Measurements from ENCODE around the gene HSF2.

HSF2 gene

DNA sequence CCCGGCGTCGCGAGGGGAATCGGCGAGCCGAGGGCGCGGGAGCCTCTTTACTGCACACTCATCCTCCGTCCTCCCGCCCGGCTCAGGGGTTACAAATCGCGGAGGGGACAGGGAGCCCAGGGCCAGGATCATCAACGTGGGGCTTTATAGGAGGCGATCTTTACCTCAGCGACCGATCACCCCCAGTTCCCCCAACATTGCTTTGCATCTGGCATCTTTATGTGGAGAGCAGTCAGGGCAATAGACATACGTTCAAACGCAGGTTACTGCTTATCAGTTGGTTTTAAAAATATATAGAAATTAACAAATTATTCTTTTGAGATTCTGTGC is 634 bp downstream of the HSF2 start:
- DNase-seq (ENCODE audit: low read depth), result no peak

DNA sequence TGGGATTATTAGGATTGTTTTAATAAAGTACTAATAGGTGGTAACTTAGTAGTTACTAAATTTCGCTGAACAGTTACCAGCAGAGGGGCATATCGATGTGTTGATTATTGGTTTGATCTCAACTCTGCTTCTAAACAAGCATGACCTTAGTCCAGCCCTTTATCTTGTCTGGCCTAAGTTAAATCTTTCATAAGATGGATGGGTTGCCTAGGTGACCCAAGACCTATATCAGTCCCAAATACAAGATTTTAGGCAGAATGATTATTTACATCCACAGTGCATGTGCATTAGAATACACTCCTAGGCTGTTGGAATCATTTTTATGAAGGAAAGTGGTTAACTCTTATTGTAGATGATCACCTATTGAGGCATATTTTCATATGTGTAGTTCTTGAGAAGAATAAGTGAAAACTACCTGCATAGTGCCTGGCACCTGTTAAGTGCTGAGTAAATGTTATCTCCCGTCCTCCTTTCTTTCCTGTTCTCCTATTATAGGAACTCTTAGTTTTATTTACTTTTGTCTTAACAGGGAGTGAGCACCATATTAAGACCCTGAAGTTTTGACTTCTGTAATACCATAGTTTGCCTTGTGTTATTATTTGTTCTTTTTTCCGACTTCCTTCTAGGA is 1.1 kb downstream of the HSF2 start:
- DNase-seq (ENCODE audit: low read depth), result no peak

DNA sequence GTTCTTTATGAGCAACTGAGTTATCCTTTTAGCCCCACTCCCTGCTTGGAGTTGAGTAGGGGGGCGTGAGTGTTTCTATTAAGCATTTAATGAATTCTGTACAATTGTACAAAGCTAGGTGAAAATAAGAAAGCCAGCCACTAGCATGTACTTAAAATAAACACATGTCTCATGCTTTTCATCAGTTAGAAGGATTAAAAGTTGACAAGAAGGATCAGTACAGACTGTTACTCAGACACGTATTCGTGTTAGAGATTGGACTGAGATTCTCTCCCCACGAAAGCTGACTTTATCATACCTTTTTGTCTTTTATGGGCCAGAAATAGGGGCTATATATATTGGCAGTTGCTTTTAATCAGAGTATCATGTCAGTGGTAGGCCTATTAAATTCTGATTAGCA is 1.7 kb downstream of the HSF2 start:
- DNase-seq (ENCODE audit: low read depth), result no peak

DNA sequence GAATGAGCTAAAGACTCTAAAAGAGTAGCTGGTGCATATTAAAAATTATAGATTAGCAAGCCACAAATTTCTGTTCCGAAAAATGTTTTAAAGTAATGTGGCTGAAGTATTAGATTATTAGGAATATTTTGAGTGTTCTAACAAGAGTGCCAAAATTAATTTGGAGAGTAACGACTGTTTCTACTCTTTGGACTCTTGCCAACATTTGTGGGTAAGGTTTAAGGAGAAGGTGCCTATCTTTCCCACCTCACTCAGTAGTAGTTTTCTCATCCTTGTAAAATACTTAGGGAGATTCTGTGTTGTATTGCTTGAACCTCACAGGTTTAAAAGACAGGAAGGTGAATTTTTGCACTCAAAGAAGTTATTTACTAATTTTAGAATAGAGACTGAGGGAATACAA is 5.0 kb downstream of the HSF2 start:
- DNase-seq (ENCODE audit: low read depth), result no peak

DNA sequence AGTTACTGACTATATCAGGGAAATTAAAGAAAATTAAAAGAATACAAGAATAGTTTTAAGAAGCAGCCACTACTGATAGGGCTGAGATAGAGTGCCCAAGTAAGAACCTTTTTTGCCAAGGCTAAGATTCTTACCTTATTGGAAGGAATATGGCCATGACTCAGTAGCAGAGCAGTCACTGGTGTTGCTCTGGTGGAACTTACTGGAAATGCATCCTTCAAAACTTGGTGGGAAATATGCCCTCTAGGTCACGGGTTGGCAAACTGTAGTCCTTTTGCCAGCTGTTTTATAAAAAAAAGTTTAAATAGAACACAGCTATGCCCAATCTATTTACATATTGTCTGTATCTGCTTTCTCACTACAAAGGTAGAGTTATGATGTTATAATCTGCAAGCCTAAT is 6.0 kb downstream of the HSF2 start:
- DNase-seq (ENCODE audit: low read depth), result no peak

DNA sequence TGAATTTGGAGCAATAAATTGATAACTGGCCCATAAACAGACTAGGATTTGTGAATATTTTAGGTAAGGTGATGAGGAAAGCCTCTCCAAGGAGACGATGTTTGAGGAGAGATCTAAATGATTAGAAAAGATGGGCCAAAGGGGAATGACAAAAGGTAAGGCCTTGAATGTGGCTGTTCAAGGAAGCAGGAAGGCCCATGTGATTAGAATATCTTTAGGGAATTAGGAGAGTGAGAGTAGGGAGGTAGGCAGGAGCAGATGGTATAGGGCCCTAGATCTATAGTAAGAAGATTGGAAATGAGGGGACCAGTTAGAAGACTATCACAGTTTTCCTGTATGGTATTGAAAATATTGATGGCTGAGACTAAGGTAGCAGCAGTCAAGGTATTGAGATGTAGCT is 6.7 kb downstream of the HSF2 start:
- DNase-seq (ENCODE audit: low read depth), result no peak

DNA sequence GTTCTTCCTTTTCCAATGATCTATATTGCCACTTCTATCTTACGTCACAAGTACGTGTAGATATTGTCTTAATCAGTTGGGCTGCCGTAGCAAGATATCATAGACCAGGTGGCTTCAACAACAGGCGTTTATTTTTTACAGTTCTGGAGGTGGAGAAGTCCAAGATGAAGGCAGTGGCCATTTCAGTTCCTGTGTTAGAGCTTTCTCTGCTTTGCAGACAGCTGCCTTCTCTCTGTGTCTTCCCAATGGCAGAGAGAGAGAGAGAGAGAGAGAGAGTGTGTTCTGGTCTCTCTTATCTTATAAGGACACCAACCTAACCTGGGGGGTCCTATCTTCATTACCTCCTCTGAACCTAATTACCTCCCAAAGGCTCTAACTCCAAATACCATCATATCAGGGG is 8.3 kb downstream of the HSF2 start:
- DNase-seq (ENCODE audit: low read depth), result no peak

DNA sequence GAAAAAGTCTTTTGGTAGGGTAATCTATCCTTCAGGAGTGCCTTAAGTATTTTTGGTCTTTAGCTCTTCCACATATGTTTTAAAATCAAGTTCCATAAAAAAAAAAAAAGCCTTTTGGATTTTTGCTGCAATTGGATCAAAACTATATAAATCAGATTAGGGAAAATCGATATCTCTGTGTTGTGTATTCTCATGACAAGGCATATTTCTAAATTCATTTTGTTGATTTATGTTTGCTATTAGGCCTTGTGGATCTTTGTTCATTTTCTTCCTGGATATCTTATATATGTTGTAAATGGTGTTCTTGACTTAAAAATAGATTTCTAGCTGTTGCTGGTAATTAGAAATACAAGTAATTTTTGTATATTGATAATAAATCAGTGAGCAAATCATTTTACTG is 8.8 kb downstream of the HSF2 start:
- no peak for DNase-seq (ENCODE audit: low read depth)

DNA sequence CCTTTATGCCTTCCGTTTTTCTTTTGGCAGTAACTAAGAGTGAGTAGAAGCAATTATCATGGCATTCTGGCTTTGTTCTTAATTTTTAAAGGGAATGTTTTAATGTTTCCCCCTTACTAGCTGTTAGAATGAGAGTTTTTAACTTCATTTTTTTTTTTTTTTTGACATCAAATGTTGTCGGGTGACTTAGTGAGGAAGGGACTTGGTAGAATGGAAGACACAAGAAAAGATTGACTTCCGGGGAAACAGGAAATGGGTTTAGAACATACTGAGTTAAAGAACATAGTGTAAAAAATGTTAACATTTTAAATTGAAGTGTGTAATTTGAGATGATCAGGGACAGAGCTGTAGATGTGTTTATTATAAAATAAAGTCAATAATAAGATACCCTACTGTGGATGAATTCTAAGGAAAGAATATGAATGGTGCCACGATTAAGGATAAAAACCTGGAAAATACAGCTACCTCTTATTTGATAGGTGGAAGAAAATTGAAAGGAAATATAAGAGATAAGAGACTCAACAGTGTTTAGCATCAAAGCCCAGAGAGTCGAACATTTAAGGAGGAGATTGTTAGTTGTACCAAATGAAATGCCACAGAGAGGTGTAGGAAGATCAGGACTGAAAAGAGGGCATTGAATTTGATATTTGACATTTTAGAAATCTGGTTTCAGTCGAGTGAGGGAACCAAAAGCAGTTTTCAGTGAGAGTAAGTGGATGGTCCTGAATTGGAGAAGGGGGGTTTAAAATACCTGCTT is 9.4 kb downstream of the HSF2 start:
- no peak for DNase-seq (ENCODE audit: low read depth)

DNA sequence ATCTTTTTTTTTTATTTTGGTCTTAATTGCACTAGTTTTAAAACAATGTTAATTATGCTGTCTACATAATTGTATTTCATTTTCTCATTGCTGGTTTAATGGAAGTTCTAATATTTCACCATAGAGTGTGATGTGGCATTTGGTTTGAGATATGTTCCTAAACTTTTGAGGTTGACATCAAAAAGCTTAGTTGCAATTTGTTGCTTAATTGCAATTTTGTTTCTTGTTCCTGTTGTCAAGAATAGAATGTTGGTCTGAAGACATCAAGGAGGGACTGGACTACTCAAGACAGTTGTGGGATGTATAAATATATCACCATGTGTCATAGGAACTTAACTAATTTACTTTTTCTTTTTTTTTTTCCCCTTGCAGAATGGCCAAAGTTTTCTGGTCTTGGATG is 12.5 kb downstream of the HSF2 start:
- no peak for DNase-seq (ENCODE audit: low read depth)

DNA sequence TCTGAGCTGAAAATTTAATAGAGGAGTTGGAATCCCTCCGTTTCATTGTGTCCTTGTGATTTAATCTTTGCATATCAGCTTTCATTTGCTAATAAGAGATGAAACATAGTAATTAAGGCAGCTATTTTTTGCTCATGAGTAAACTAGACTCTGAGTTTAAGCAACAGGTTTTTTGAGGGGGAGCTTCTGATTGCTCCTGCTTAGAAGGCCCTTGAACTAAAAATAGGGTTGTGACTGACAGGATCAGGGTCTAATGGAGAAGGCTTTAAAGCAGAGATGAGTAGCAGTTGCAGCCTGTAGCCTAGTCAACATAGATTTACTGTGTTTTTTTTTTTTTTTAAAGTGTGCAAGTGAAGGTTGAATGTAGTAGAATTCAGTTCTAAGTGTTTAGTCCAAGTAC is 17.4 kb downstream of the HSF2 start:
- no peak for DNase-seq (ENCODE audit: low read depth)

DNA sequence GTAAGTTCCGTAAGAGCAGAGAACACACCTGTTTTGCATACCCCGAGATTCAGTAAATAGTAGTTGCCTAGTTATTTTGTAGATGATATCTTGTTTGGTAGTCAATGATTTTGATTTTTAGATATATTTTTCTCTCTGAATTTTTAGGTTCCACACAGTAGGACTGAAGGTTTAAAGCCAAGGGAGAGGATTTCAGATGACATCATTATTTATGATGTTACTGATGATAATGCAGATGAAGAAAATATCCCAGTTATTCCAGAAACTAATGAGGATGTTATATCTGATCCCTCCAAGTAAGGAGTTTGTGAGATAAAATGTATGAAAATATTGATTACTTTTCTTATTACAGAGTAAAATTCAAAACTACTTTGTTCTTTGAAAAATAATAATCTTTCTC is 22.6 kb downstream of the HSF2 start:
- no peak for DNase-seq (ENCODE audit: low read depth)

DNA sequence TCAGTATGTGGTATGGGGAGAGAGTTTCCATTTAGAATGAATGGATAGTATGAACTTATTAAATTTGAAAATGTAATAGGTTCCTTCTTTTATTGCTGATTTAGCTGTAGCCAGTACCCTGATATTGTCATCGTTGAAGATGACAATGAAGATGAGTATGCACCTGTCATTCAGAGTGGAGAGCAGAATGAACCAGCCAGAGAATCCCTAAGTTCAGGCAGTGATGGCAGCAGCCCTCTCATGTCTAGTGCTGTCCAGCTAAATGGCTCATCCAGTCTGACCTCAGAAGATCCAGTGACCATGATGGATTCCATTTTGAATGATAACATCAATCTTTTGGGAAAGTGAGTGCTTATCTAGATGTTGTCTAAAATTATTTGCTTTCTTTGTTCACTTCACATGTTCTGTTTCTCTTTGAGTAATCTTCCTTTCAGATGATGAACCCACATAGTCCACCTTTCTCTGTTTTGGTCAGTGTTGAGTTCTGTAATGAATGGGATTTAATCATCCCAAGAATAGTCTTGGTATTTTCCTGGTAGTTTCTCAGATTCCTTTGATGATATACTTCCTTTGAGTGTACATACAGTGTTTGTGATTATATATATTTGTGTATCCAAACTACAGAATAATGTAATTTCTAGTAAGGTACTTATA is 23.3 kb downstream of the HSF2 start:
- DNase-seq (ENCODE audit: low read depth), result no peak

DNA sequence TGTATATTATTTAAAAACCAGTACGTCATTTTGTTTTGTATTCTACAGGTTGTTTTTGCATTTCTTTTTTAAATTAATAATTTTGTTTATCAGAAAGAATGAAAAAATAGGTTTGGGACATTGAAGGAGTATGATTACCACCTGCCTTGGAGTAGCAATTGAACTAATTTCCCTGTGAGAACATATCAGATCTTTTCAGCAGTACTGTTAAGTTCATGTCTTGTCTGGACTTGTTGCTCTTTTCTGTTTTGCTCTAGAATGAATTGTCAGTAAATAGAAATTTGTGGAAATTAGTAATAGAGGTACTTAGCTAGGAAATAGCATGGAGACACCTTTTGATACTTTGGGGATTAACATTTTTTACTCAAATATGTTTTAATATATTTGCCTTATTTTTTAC is 24.3 kb downstream of the HSF2 start:
- DNase-seq (ENCODE audit: low read depth), result no peak

DNA sequence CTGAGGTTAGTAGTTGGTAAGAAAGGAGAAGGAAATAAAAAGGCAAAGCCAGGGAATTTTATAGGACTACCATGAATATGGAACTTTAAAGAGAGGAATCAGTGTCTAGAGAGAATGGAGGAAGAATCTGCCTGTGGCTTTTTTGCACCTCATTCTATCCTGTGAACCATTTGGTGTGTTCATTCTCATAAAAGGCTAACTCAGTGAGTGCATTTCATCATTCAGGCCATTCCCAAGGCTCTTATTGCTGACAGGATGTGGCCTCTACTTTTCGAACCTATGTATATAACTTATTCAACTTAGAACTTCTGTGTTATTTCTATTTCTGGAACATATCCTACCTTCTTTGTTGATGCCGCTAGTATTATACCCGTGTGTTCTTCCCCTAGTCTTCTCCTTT is 27.1 kb downstream of the HSF2 start:
- no peak for DNase-seq (ENCODE audit: low read depth)

DNA sequence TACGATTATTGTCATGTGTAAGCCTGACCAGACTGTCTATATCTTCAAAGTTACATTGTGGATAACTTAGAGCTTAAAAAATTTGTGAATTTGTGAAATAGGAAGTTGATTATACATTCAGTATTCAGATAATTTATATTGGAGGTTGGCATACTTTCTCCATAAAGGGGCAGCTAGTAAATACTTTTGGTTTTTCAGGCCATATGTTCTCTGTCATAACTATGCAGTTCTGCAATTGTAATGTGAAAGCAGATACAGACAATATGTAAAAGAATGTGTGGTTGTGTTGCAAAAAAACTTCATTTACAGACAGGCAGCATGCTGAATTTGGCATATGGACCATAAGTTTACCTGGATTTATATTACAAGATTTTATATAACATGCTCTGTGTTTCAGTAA is 29.3 kb downstream of the HSF2 start:
- DNase-seq (ENCODE audit: low read depth), result no peak

DNA sequence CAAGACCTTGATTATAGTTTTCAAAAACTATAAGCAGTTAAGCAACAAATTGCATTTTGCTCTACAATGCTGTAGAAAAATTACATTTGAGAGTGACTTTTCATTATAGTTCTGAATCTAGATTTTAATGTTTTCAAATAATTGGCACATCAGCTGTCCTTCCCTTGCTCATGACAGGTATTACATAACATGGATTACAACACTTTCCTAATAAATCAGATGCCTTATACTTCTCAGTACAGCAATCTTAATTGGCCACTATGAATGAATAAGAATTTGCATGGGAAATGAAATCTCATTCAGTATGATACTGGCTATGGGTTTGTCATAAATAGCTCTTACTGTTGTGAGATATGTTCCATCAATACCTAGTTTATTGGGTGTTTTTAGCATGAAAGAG is 29.9 kb downstream of the HSF2 start:
- DNase-seq (ENCODE audit: low read depth), result no peak

DNA sequence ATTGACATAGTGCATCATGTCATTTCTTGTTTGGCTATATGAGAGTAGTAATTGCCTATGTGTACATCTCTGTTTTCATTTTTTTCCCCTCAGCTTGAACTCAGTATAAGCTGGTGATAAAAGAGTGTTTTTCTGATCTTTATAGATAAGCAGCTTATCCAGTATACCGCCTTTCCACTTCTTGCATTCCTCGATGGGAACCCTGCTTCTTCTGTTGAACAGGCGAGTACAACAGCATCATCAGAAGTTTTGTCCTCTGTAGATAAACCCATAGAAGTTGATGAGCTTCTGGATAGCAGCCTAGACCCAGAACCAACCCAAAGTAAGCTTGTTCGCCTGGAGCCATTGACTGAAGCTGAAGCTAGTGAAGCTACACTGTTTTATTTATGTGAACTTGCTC is 32.3 kb downstream of the HSF2 start:
- DNase-seq (ENCODE audit: low read depth), result no peak

DNA sequence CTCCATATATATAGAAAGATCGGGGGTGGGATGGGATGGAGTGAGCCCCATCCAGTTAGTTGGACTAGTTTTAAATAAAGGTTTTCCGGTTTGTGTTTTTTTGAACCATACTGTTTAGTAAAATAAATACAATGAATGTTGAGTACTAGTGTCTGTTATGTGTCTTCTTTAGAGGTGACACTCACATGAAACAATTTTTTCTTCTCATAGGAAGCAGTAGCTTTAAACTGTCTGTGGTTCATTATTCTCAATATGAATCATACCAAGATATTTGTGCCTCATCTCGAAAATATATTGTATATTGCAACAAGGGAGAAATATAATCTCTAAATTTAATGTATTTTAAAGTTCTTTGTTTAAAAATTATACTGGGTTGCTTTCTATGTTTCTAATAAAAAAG is 33.4 kb downstream of the HSF2 start:
- no peak for DNase-seq (ENCODE audit: low read depth)

DNA sequence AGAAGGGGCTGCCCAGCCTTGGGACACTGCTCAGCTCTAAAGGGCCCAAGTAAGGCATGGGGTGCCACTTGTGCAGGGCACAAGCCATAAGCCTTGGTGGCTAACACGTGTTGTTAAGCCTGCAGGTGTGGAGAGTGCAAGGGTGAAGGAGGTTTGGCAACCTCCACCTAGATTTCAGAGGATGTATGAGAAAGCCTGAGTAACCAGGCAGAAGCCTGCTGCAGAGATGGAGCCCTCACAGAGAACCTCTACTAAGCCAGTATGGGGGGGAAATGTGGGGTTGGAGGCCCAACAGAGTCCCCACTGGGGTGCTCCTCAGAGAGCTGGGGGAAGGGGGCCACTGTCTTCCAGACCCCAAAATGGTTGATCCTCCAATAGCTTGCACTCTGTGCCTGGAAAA is 39.5 kb downstream of the HSF2 start:
- no peak for DNase-seq (ENCODE audit: low read depth)

DNA sequence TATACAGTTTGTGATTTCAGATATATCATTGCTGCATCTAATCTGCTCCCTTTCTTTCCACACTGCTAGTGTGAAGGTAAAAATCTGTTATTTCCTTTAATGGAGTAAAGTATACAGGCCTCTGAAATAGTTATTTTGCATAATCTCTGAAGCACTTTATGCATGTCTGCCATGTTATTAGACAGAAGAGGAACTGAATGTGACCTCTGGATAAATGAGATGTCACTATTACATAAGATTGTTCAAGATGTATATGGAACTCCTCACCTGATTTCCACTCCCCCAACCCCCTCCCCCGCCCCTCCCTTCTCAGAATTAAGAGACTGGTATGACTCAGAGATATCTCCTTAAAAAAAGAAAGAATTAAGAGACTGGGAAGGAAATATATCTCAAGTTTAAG is 45.8 kb downstream of the HSF2 start:
- no peak for DNase-seq (ENCODE audit: low read depth)

DNA sequence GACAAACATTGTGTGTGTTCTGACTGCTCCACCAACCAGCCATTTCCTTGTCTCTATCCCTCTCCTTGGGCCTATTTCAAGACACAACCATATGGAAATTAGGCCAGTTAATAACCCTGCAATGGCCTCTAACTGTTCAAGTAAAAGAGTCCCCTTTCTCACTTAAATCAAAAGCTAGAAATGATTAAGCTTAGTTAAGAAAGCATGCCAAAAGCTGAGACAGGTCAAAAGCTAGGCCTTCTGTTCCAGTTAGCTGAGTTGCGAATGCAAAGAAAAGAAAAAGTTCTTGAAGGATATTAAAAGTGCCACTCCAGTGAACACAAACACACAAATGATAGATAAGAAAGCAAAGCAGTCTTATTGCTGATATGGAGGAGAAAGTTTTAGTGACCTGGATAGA is 49.6 kb downstream of the HSF2 start:
- no peak for DNase-seq (ENCODE audit: low read depth)

DNA sequence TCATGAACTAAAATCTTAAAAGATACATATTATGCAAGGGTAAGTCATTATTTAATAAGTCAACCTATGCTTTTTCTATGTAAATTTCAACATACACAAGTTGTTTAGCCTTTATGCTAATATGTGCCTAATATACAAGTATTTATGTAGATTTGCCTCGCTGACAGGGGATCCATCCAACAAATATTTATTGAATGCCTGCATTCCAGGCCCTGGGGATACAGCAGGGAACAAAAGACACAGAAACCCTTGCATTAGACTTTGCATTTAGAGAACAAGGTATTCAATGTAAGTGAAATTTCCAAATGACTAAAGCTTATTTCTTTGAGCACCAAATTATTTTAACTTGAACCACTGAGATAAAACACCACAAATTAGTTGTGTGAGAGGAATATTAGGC is 53.1 kb downstream of the HSF2 start:
- DNase-seq (ENCODE audit: low read depth), result no peak

DNA sequence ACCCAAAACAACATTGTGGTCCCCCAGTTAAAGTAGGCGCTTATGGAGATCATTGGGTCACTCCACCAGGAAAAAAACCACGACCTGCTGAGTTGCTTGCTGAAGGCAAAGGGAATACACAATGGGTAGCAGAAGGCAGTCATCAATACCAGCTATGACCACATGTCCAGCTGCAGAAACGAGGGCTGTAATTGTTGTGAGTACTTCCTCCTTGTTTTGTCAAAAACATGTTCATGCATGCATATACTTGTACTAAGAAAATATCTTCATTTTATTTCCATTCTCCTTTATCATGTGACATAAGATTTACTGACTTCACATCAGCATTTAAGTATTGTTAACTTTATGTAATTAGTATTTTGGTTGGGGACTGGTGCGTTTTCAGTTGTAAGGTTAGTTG is 55.2 kb downstream of the HSF2 start:
- no peak for DNase-seq (ENCODE audit: low read depth)
